GM19395 (cell line): ENCODE data around the gene NAGA.
A peak's percentile ranks its signal among the peaks of the same experiment; 100 is the strongest.
"Not testable (repeated sequence)": the region's sequence is repeated elsewhere in the genome, so short reads cannot be mapped to it uniquely, and the experiment has no call there.

Source experiments
- ATAC-seq: cut with Tn5 transposase; IDR thresholded peaks from one replicate; pipeline ENCODE4 v1.9.1; 2021; ENCODE audit warnings: mild to moderate bottlenecking, moderate library complexity; ENCODE audit not compliant: unreplicated experiment

The NAGA gene

GRCh38 chr22:42076764-42077485 is 6.3 kb upstream of the NAGA start:
- ATAC-seq, result no peak

DNA sequence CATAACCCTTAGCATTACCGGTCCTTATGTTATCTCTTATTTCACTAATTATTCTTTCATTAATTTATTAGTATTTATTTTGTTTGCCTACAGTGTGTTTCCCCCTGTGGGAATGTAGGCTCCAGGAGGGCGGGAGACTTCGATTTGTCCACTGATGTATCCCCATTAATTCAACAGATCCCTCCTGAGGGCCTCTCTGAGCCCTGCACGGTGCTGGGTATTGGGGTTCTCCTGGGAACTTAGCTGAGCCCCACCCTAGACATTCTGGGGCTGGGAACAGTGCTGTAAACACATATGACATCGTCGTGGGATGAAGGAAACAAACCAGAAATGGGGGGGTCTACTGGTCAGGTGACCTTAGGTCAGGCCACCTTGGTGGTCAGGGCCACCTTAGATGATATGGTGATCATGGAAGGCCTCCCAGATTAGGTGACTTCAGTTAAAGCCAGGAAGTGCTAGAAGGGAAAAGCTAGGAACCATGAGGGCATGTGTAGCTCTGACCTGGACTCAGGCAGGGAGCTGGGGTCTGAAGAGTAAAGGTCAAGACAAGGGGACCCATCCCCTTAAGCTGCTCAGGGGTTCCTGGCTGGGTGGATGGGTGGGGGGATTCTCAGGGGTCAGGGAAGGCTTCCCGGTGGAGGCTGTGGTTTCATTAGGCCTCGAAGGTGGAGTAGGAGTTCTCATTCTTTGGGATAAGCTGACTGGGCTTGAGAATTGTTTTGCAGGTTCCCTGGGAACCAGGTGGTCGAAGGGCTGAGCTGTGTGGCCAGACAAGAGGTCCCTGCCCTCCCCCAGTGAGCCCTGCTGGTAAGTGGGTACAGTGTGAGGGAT is 4.4 kb upstream of the NAGA start:
- ATAC-seq, result no peak

DNA sequence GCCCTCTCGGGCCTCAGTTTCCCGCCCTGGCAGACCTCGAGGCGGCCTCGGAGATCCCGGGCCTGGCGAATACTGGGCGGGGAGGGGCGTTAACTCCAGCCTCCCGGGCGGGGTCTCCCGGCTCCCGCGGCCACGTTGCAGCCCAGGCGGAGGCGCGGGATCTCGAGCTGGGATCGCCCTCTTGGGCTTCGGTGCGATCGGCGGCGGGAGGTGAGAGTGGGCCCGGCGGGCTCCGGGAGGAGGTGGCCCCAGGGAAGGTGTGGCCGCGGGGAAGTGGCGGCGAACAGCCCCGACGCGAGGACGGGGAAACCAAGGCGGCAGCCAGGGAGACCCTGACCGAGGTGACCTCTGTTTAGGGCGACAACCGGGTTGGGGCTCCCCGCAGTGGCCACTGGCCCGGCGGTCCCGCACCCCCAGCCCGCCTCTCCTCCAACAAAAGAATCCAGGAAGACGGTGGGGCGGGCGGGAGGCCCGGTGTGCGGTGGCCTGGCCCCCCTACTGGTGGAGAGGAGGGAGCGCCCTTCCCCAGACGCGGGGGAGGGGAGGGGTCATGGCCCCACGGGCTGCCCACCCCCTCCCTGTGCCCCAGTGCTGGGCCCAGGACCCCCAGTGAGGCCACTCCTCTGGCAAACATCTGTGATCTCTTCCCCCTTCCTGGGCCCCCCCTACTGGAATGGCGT is 3.7 kb upstream of the NAGA start, which contains the start of gene PHETA2:
TSS of gene PHETA2 (plus strand) at position 117 of the 680 bp plus-strand sequence. CDS start 3,046 bp downstream, outside the sequence.
- no peak for ATAC-seq

DNA sequence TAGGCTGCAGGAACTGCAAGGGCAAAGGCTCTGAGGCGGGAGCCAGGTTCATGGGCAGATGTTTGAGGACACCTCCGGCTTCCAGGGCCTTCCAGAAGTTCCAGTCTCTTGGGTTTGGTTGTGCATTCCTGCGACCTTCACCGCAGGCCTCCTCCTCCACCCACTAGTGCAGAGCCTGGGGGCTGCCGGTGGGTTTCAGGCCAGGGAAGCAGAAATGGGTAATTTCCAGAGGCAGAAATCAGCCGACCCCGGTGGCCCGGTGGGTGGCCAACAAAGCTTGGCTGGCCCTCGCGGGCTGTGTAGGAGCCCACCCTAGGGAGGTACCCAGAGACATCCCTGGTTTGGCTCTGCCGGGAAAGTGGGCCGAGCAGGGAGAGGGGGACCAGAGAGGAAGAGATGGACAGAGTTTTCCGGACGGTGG is 3.0 kb upstream of the NAGA start:
- ATAC-seq, result no peak

DNA sequence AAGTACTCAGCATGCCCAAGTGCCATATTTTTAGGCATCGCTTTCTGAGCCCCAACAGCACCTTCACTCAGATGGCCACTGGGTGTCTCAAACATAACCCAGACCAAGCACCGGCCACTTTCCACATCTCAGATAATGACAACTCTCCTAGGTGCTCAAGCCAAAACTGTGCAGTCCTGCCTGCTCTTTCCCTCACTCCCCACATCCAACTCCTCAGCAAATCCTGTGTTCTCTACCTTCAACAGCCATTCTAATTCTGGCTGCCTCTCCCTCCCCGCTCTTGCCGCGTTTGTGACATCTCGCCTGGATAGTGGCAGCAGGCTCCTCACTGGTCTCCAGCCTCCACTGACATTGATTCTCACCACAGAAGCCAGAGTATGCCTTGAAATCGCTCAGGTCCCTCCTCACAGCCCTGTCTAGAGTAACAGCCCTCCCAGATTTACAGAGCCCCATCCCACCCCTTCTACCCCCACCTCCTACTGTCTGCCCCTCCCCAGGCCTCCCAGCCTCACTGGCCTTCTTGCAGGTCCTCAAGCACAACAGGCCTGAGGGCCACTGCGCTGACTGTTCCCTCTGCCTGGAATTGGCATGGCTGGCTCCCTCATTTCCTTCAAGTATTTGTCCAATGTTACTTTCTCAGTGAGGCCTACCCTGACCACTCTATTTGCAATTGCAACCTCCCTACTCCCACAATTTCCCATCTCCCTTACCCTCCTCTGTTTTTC is 2.2 kb upstream of the NAGA start:
- ATAC-seq, result no peak

- not testable (repeated sequence) for ATAC-seq
Measured at GRCh38 chr22:42071508-42071907, 896 bp upstream of the NAGA start.

GRCh38 chr22:42069801-42070516 is 653 bp downstream of the NAGA start:
- peak; percentile 10 for ATAC-seq

GRCh38 chr22:42068291-42068690 is 2.3 kb downstream of the NAGA start:
- no peak for ATAC-seq

DNA sequence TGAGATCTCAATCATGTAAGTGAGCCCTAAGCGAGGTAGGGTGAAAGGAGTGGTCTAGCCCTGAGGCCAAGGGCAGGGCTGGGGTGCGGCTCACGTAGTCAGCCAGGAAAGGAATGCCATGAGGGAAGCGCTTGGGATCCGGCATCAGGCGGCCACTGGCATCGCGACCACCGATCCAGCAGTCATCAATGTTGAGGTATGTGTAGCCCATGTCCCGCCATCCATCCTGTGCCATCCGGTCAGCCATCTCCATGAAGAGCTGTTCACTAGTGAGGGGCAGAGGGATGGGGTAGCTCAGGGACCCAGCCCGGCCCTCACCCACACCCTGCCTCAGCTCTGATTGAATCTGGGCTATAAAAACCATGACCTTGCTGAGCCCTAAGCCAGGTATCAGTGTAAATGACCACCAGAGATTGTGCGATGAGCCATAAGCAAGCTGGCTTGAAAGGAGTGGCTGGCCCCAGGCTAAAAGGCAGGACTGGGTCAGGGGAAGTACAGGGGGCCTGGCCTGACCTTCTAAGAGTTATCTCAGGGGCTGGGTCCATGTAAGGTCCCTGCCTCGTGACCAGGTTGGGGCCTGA is 2.9 kb downstream of the NAGA start:
- no peak for ATAC-seq

GRCh38 chr22:42066937-42067336 is 3.7 kb downstream of the NAGA start:
- no peak for ATAC-seq

- no peak for ATAC-seq
Measured at GRCh38 chr22:42066126-42066761, 4.4 kb downstream of the NAGA start.

GRCh38 chr22:42065438-42066125 is 5.0 kb downstream of the NAGA start:
- ATAC-seq, result no peak

GRCh38 chr22:42064629-42065028 is 6.0 kb downstream of the NAGA start:
- no peak for ATAC-seq

GRCh38 chr22:42062506-42063170 is 8.0 kb downstream of the NAGA start:
- ATAC-seq, result no peak

- no peak for ATAC-seq
Measured at GRCh38 chr22:42061041-42061440, 9.6 kb downstream of the NAGA start.

- ATAC-seq, result no peak
Measured at GRCh38 chr22:42060489-42060888, 10.1 kb downstream of the NAGA start.

GRCh38 chr22:42056757-42057511 is 13.7 kb downstream of the NAGA start:
- no peak for ATAC-seq

- no peak for ATAC-seq
Measured at GRCh38 chr22:42052765-42053164, 17.8 kb downstream of the NAGA start.
